ENCODE results near the gene GOPC. TPM values are rescaled to one million over a fixed set of nuclear protein-coding genes. Genes with fewer than 3 reads are reported as not detected.

GOPC gene
- total RNA-seq, 1 donor from 2014 or later = 46.1 TPM

GRCh38 chr6:117601811-117602150 is 530 bp downstream of the GOPC start:
- H3K4me3 Mint-ChIP-seq = peak overlapping the region; percentile 99
- TF ChIP-seq, protein P1, sequence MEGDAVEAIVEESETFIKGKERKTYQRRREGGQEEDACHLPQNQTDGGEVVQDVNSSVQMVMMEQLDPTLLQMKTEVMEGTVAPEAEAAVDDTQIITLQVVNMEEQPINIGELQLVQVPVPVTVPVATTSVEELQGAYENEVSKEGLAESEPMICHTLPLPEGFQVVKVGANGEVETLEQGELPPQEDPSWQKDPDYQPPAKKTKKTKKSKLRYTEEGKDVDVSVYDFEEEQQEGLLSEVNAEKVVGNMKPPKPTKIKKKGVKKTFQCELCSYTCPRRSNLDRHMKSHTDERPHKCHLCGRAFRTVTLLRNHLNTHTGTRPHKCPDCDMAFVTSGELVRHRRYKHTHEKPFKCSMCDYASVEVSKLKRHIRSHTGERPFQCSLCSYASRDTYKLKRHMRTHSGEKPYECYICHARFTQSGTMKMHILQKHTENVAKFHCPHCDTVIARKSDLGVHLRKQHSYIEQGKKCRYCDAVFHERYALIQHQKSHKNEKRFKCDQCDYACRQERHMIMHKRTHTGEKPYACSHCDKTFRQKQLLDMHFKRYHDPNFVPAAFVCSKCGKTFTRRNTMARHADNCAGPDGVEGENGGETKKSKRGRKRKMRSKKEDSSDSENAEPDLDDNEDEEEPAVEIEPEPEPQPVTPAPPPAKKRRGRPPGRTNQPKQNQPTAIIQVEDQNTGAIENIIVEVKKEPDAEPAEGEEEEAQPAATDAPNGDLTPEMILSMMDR (IDR thresholded peaks at IDR 0.05; ENCODE audit: unreplicated experiment) = no peak

DNA sequence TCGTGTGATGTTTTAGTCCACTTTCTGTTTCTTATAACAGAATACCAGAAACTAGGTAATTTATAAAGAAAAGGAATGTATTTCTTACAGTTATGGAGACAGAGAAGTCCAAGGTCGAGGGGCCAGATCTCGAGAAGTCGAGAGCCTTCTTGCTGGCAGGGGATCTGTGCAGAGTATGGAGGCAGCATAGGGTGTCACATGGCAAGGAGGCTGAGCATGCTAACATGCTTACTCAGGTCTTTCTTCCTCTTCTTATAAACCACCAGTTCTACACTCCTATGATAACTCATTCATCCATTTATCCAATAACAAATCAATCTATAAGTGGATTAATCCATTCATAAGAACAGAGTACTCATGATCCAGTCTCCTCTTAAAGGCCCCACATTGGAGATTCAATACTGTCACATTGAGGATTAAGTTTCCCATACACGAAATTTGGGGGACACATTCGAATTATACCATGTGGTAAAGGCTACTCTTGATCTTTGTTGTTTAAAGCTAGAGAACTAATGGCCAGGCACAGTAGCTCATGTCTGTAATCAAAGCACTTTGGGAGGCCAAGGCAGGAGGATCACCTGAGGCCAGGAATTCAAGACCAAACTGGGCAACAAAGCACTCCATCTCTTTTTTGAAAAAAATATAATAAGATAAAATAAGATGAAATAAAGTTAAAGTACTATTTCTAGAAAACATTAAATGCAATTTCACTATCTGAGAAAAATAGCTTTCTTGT is 2.1 kb downstream of the GOPC start:
- TF ChIP-seq, protein P1 (IDR thresholded peaks at IDR 0.05; ENCODE audit: unreplicated experiment) = no peak
- Mint-ChIP-seq H3K27ac (no peak overlapping the region), H3K9me3 (peaks cover 23% of the 10 kb centered on the region), H3K27me3 (ENCODE audit: low read depth) (no peaks in the 10 kb centered on the region), H3K4me1 (peaks cover 29% of the 10 kb centered on the region), H3K36me3 (peaks cover 30% of the 10 kb centered on the region), H3K4me3 (peak overlapping the region; percentile 99)
- DNase-seq (ENCODE audit: low spot score in 2 of 2, unreplicated experiment in 2 of 2) = no peak

More at GRCh38 chr6:117601811-117602150, 530 bp downstream of the GOPC start:
- H3K4me1 Mint-ChIP-seq = peaks cover 29% of the 10 kb centered on the region
- peaks cover 16% of the 10 kb centered on the region for H3K36me3 Mint-ChIP-seq
- peak overlapping the region; percentile 99 for H3K27ac Mint-ChIP-seq
- H3K9me3 Mint-ChIP-seq = peaks cover 10% of the 10 kb centered on the region
- DNase-seq (ENCODE audit: low spot score in 2 of 2, unreplicated experiment in 2 of 2) = no peak
- H3K27me3 Mint-ChIP-seq (ENCODE audit: low read depth) = no peaks in the 10 kb centered on the region

GRCh38 chr6:117597755-117598154 is 4.6 kb downstream of the GOPC start:
- Mint-ChIP-seq H3K27ac (no peak overlapping the region), H3K36me3 (peaks cover 31% of the 10 kb centered on the region), H3K4me3 (no peak overlapping the region), H3K9me3 (peaks cover 23% of the 10 kb centered on the region), H3K27me3 (ENCODE audit: low read depth) (no peaks in the 10 kb centered on the region), H3K4me1 (peaks cover 26% of the 10 kb centered on the region)
- TF ChIP-seq, protein P1 (IDR thresholded peaks at IDR 0.05; ENCODE audit: unreplicated experiment) = no peak
- no peak for DNase-seq (ENCODE audit: low spot score in 2 of 2, unreplicated experiment in 2 of 2)

DNA sequence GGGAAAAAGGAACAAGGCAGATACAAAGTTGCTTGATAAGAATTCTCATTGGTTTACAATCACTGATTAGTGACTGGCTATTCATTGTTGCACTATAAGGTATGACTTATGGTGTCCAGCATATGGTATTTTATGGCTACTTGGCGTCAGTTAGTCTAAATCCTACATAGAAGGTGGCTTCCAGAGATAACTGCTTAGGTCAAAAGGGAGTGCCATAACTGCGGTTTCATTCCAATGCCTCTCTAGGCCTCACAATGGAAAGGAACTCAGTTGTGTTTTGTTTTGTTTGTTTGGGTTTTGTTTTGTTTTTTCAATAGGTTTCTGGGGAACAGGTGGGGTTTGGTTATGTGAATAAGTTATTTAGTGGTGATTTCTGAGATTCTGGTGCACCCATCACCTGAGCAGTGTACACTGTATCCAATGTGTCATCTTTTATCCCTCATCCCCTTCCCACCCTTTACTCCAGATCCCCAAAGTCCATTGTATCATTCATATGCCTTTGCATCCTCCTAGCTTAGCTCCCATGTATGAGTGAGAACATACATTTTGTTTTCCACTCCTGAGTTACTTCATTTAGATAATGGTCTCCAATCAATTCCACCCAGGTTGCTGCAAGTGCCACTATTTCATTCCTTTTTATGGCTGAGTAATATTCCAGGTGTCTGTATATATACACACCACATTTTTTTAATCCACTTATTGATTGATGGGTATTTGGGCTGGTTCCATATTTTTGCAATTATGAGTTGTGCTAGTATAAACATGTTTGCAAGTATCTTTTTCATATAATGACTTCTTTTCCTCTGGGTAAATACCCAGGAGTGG is 7.0 kb downstream of the GOPC start:
- H3K27ac Mint-ChIP-seq = no peak overlapping the region

DNA sequence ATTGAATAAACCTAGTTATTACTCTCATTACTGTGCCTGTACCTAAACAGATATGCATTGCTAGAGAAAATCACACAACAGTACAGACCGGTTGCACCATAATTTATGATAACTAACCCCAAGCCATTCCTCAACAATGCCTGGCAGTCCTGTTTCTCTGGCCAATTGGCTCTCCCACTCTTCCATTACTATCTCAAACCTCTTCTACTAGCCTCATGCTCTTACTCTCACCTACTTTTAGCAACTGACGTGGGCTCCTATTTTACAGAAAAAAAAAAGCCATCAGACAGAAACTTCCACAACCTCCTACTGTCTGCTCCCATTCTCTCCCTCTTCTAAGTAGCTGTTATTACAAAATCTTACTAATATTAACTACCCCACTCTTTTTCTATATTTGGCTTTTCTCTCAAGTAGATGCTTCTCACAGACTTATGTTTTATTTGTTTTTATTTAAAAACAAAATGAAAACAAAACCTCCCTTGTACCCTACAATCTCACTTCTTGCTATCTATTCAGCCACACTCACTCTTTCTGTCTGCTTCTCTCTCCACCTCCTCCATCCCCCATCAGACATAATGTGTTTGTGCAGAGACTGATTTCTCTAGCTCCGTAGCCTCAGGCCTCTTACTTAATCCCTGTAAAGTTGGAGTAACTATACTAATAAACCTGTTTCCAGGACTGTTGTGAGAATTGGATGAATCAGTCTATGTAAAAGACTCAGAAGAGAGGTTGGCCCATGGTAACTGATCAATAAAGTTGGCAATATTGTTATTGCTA is 9.1 kb downstream of the GOPC start:
- DNase-seq (ENCODE audit: low spot score in 2 of 2, unreplicated experiment in 2 of 2) = no peak
- TF ChIP-seq, protein P1 (IDR thresholded peaks at IDR 0.05; ENCODE audit: unreplicated experiment) = no peak
- Mint-ChIP-seq H3K36me3 (peaks cover 48% of the 10 kb centered on the region), H3K27ac (no peak overlapping the region), H3K9me3 (peaks cover 27% of the 10 kb centered on the region), H3K27me3 (ENCODE audit: low read depth) (no peaks in the 10 kb centered on the region), H3K4me3 (no peak overlapping the region), H3K4me1 (no peaks in the 10 kb centered on the region)

More for the DNA sequence above, 7.0 kb downstream of the GOPC start:
- TF ChIP-seq, protein P1 (IDR thresholded peaks at IDR 0.05; ENCODE audit: unreplicated experiment) = no peak
- peaks cover 27% of the 10 kb centered on the region for H3K9me3 Mint-ChIP-seq
- H3K36me3 Mint-ChIP-seq = peaks cover 42% of the 10 kb centered on the region
- H3K4me3 Mint-ChIP-seq = no peak overlapping the region
- no peak for DNase-seq (ENCODE audit: low spot score in 2 of 2, unreplicated experiment in 2 of 2)
- H3K4me1 Mint-ChIP-seq = peaks cover 15% of the 10 kb centered on the region
- no peaks in the 10 kb centered on the region for H3K27me3 Mint-ChIP-seq (ENCODE audit: low read depth)
